ENCODE results near the gene SOX2.

- no peak for TF ChIP-seq CTCF (conservative IDR thresholded peaks at IDR 0.05; ENCODE audit: low read depth, low read length)
- no peak for TF ChIP-seq EZH2phosphoT487 (IDR thresholded peaks at IDR 0.05; ENCODE audit: borderline replicate concordance, low read length)
Measured at GRCh38 chr3:181691901-181692300, 19.8 kb upstream of the SOX2 start.

Data from PC-3 (cell line).